CD4-positive, alpha-beta T cell treated with Interleukin-4 for 4 hours (primary cell): ENCODE results near the gene DCN.
"Not testable (repeated sequence)": the region's sequence is repeated elsewhere in the genome, so short reads cannot be mapped to it uniquely, and the experiment has no call there.

Experiments used
- DNase-seq: peaks from one replicate; pipeline ENCODE4 v3.0.0-alpha.2; 2020

The DCN gene

GRCh38 chr12:91182636-91183455 is at the start of gene DCN:
DCN (minus strand) TSS chr12:91182817; CDS start chr12:91178552, 4,265 bp downstream.
- no peak for DNase-seq

- DNase-seq: no peak
Observed at GRCh38 chr12:91230841-91231240, 48.2 kb upstream of the DCN start.

- no peak for DNase-seq
Observed at GRCh38 chr12:91226951-91227350, 44.3 kb upstream of the DCN start.

- DNase-seq: no peak
Observed at GRCh38 chr12:91225316-91225715, 42.7 kb upstream of the DCN start.

GRCh38 chr12:91224401-91224800 is 41.8 kb upstream of the DCN start:
- no peak for DNase-seq

GRCh38 chr12:91222746-91223145 is 40.1 kb upstream of the DCN start:
- DNase-seq: no peak

GRCh38 chr12:91219919-91220318 is 37.3 kb upstream of the DCN start:
- DNase-seq: no peak

- DNase-seq: no peak
Observed at GRCh38 chr12:91219511-91219910, 36.9 kb upstream of the DCN start.

GRCh38 chr12:91216871-91217270 is 34.3 kb upstream of the DCN start:
- DNase-seq: no peak

GRCh38 chr12:91215940-91216454 is 33.4 kb upstream of the DCN start:
- no peak for DNase-seq

GRCh38 chr12:91211866-91212265 is 29.2 kb upstream of the DCN start:
- no peak for DNase-seq

GRCh38 chr12:91210618-91211017 is 28.0 kb upstream of the DCN start:
- DNase-seq: no peak

GRCh38 chr12:91210144-91210543 is 27.5 kb upstream of the DCN start:
- no peak for DNase-seq

GRCh38 chr12:91207301-91207700 is 24.7 kb upstream of the DCN start:
- not testable (repeated sequence) for DNase-seq

GRCh38 chr12:91205811-91206210 is 23.2 kb upstream of the DCN start:
- DNase-seq: no peak

- DNase-seq: no peak
Observed at GRCh38 chr12:91204421-91204820, 21.8 kb upstream of the DCN start.

- DNase-seq: no peak
Observed at GRCh38 chr12:91203610-91204009, 21.0 kb upstream of the DCN start.

GRCh38 chr12:91202390-91202789 is 19.8 kb upstream of the DCN start:
- DNase-seq: no peak

- no peak for DNase-seq
Observed at GRCh38 chr12:91196436-91196835, 13.8 kb upstream of the DCN start.

GRCh38 chr12:91194500-91194899 is 11.9 kb upstream of the DCN start:
- no peak for DNase-seq

- DNase-seq: no peak
Observed at GRCh38 chr12:91191513-91192111, 9.0 kb upstream of the DCN start.

- DNase-seq: no peak
Observed at GRCh38 chr12:91189516-91189915, 6.9 kb upstream of the DCN start.

- no peak for DNase-seq
Observed at GRCh38 chr12:91188778-91189177, 6.2 kb upstream of the DCN start.

- DNase-seq: no peak
Observed at GRCh38 chr12:91186156-91186555, 3.5 kb upstream of the DCN start.
